Neuron (in vitro differentiated cells): ENCODE data around the gene DIPK1A.

ENCODE experiments used
- H2AFZ ChIP-seq: one replicate; pipeline ENCODE4 v1.6.1; 2013; ENCODE audit warnings: low read depth, mild to moderate bottlenecking, inconsistent platforms, low read length, moderate library complexity
- H3K27me3 ChIP-seq: one replicate; pipeline ENCODE4 v1.6.1; 2013; ENCODE audit warnings: low read length; ENCODE audit not compliant: insufficient read depth
- H3K36me3 ChIP-seq: one replicate; pipeline ENCODE4 v1.6.1; 2013; ENCODE audit warnings: low read length; ENCODE audit not compliant: insufficient read depth
- H3K4me1 ChIP-seq: one replicate; pipeline ENCODE4 v1.6.1; 2013; ENCODE audit warnings: low read length; ENCODE audit not compliant: insufficient read depth
- H3K4me3 ChIP-seq: 2 replicates; pipeline ENCODE4 v1.5.1; 2013; ENCODE audit warnings: mild to moderate bottlenecking, low read length, moderate library complexity
- H3K9me3 ChIP-seq: one replicate; pipeline ENCODE4 v1.6.1; 2013; ENCODE audit warnings: low read length

The DIPK1A gene

GRCh38 chr1:92961131-92961895 is at the start of gene DIPK1A:
TSS of gene DIPK1A (minus strand) at chr1:92961462. CDS start at chr1:92961429, 33 bp downstream.
- H3K27me3 ChIP-seq: peaks cover 32% of the 10 kb centered on the region
- H3K36me3 ChIP-seq: no peaks in the 10 kb centered on the region
- peaks cover 13% of the 10 kb centered on the region for H3K4me1 ChIP-seq
- H2AFZ ChIP-seq: peak within 1 kb of the TSS; percentile 93
- peak within 1 kb of the TSS; percentile 89 for H3K4me3 ChIP-seq
- H3K9me3 ChIP-seq: no peaks in the 10 kb centered on the region

GRCh38 chr1:93007941-93008577 is 46.8 kb upstream of the DIPK1A start:
- Histone ChIP-seq H3K9me3 (no peaks in the 10 kb centered on the region), H3K4me3 (no peak overlapping the region), H3K27me3 (no peaks in the 10 kb centered on the region), H2AFZ (no peak overlapping the region), H3K36me3 (no peaks in the 10 kb centered on the region), H3K4me1 (no peaks in the 10 kb centered on the region)

GRCh38 chr1:93005252-93005598 is 44.0 kb upstream of the DIPK1A start:
- peaks cover 3% of the 10 kb centered on the region for H3K27me3 ChIP-seq
- H3K9me3 ChIP-seq: no peaks in the 10 kb centered on the region
- no peaks in the 10 kb centered on the region for H3K36me3 ChIP-seq
- H3K4me3 ChIP-seq: no peak overlapping the region
- H3K4me1 ChIP-seq: no peaks in the 10 kb centered on the region
- no peak overlapping the region for H2AFZ ChIP-seq

- Histone ChIP-seq H3K36me3 (no peaks in the 10 kb centered on the region), H3K4me1 (no peaks in the 10 kb centered on the region), H2AFZ (no peak overlapping the region), H3K9me3 (no peaks in the 10 kb centered on the region), H3K4me3 (no peak overlapping the region), H3K27me3 (peaks cover 3% of the 10 kb centered on the region)
Observed at GRCh38 chr1:93004566-93005251, 43.4 kb upstream of the DIPK1A start.

GRCh38 chr1:93003981-93004380 is 42.7 kb upstream of the DIPK1A start:
- no peaks in the 10 kb centered on the region for H3K36me3 ChIP-seq
- H3K9me3 ChIP-seq: no peaks in the 10 kb centered on the region

GRCh38 chr1:93002781-93003180 is 41.5 kb upstream of the DIPK1A start:
- no peak overlapping the region for H3K4me3 ChIP-seq
- no peak overlapping the region for H2AFZ ChIP-seq
- no peaks in the 10 kb centered on the region for H3K36me3 ChIP-seq
- no peaks in the 10 kb centered on the region for H3K9me3 ChIP-seq
- H3K4me1 ChIP-seq: no peaks in the 10 kb centered on the region
- peaks cover 6% of the 10 kb centered on the region for H3K27me3 ChIP-seq

More at GRCh38 chr1:93003981-93004380, 42.7 kb upstream of the DIPK1A start:
- H3K27me3 ChIP-seq: peaks cover 3% of the 10 kb centered on the region
- H3K4me1 ChIP-seq: no peaks in the 10 kb centered on the region
- no peak overlapping the region for H3K4me3 ChIP-seq
- no peak overlapping the region for H2AFZ ChIP-seq

- Histone ChIP-seq H3K4me3 (no peak overlapping the region), H2AFZ (no peak overlapping the region), H3K36me3 (no peaks in the 10 kb centered on the region), H3K27me3 (peaks cover 7% of the 10 kb centered on the region), H3K4me1 (no peaks in the 10 kb centered on the region), H3K9me3 (no peaks in the 10 kb centered on the region)
Observed at GRCh38 chr1:93001893-93002292, 40.6 kb upstream of the DIPK1A start.

GRCh38 chr1:93000751-93001175 is 39.5 kb upstream of the DIPK1A start:
- H3K27me3 ChIP-seq: peaks cover 7% of the 10 kb centered on the region
- no peak overlapping the region for H3K4me3 ChIP-seq
- H3K36me3 ChIP-seq: no peaks in the 10 kb centered on the region
- no peaks in the 10 kb centered on the region for H3K9me3 ChIP-seq
- no peaks in the 10 kb centered on the region for H3K4me1 ChIP-seq
- H2AFZ ChIP-seq: no peak overlapping the region

GRCh38 chr1:93000291-93000690 is 39.0 kb upstream of the DIPK1A start:
- Histone ChIP-seq H2AFZ (no peak overlapping the region), H3K9me3 (no peaks in the 10 kb centered on the region), H3K4me1 (no peaks in the 10 kb centered on the region), H3K27me3 (peaks cover 11% of the 10 kb centered on the region), H3K36me3 (no peaks in the 10 kb centered on the region), H3K4me3 (no peak overlapping the region)

GRCh38 chr1:92998821-92999220 is 37.6 kb upstream of the DIPK1A start:
- Histone ChIP-seq H3K9me3 (no peaks in the 10 kb centered on the region), H3K4me1 (no peaks in the 10 kb centered on the region), H3K36me3 (no peaks in the 10 kb centered on the region), H3K27me3 (peaks cover 13% of the 10 kb centered on the region), H2AFZ (no peak overlapping the region), H3K4me3 (no peak overlapping the region)

GRCh38 chr1:92995441-92996430 is 34.5 kb upstream of the DIPK1A start:
- H3K4me1 ChIP-seq: no peaks in the 10 kb centered on the region
- H3K9me3 ChIP-seq: no peaks in the 10 kb centered on the region
- no peak overlapping the region for H3K4me3 ChIP-seq
- H3K27me3 ChIP-seq: peaks cover 10% of the 10 kb centered on the region
- H2AFZ ChIP-seq: no peak overlapping the region
- no peaks in the 10 kb centered on the region for H3K36me3 ChIP-seq

- Histone ChIP-seq H3K27me3 (peaks cover 10% of the 10 kb centered on the region), H3K4me3 (no peak overlapping the region), H2AFZ (no peak overlapping the region), H3K36me3 (no peaks in the 10 kb centered on the region), H3K4me1 (no peaks in the 10 kb centered on the region), H3K9me3 (no peaks in the 10 kb centered on the region)
Observed at GRCh38 chr1:92994105-92994712, 32.9 kb upstream of the DIPK1A start.
